Hematopoietic multipotent progenitor cell treated with erythropoietin and hydrocortisone succinate and interleukin-3 and kit ligand, for 15 days (in vitro differentiated cells): ENCODE results near the gene LRRFIP1.

Experiments
- DNase-seq: peaks from one replicate; pipeline ENCODE4 v3.0.0-alpha.2; 2015; ENCODE audit warnings: low spot score

Gene LRRFIP1

GRCh38 chr2:237726401-237726830, 99.0 kb downstream of the LRRFIP1 start:
- no peak for DNase-seq

GRCh38 chr2:237727363-237727762, 100.0 kb downstream of the LRRFIP1 start:
- no peak for DNase-seq

GRCh38 chr2:237729681-237730475, 102.5 kb downstream of the LRRFIP1 start:
- no peak for DNase-seq

GRCh38 chr2:237731663-237732062, 104.3 kb downstream of the LRRFIP1 start:
- no peak for DNase-seq

GRCh38 chr2:237732070-237732469, 104.7 kb downstream of the LRRFIP1 start:
- no peak for DNase-seq

- no peak for DNase-seq
These were observed 105.5 kb downstream of the LRRFIP1 start for GRCh38 chr2:237732790-237733381.

GRCh38 chr2:237733677-237734300, 106.4 kb downstream of the LRRFIP1 start:
- DNase-seq = no peak

GRCh38 chr2:237734905-237735623, 107.7 kb downstream of the LRRFIP1 start:
- no peak for DNase-seq

GRCh38 chr2:237735798-237736197, 108.4 kb downstream of the LRRFIP1 start:
- no peak for DNase-seq

- DNase-seq = no peak
These were observed 109.4 kb downstream of the LRRFIP1 start for GRCh38 chr2:237736783-237737182.

GRCh38 chr2:237737196-237737865, 109.9 kb downstream of the LRRFIP1 start:
- no peak for DNase-seq

- DNase-seq = no peak
These were observed 110.9 kb downstream of the LRRFIP1 start for GRCh38 chr2:237738255-237738654.

- DNase-seq = no peak
These were observed 111.7 kb downstream of the LRRFIP1 start for GRCh38 chr2:237739101-237739500.

- DNase-seq = no peak
These were observed 114.8 kb downstream of the LRRFIP1 start for GRCh38 chr2:237742191-237742590.

GRCh38 chr2:237742614-237743013, 115.2 kb downstream of the LRRFIP1 start:
- no peak for DNase-seq

- DNase-seq = no peak
These were observed 115.6 kb downstream of the LRRFIP1 start for GRCh38 chr2:237743024-237743423.

- no peak for DNase-seq
These were observed 116.3 kb downstream of the LRRFIP1 start for GRCh38 chr2:237743561-237744269.

GRCh38 chr2:237744270-237744612, 116.9 kb downstream of the LRRFIP1 start:
- DNase-seq = no peak

GRCh38 chr2:237744613-237745249, 117.3 kb downstream of the LRRFIP1 start:
- peak; percentile 73 for DNase-seq

- no peak for DNase-seq
These were observed 117.8 kb downstream of the LRRFIP1 start for GRCh38 chr2:237745250-237745613.
